Measurements from ENCODE around the gene VSTM2L.

Gene VSTM2L

GRCh38 chr20:37990571-37991151 lies 87.7 kb downstream of the VSTM2L start:
- TF ChIP-seq, protein P1, sequence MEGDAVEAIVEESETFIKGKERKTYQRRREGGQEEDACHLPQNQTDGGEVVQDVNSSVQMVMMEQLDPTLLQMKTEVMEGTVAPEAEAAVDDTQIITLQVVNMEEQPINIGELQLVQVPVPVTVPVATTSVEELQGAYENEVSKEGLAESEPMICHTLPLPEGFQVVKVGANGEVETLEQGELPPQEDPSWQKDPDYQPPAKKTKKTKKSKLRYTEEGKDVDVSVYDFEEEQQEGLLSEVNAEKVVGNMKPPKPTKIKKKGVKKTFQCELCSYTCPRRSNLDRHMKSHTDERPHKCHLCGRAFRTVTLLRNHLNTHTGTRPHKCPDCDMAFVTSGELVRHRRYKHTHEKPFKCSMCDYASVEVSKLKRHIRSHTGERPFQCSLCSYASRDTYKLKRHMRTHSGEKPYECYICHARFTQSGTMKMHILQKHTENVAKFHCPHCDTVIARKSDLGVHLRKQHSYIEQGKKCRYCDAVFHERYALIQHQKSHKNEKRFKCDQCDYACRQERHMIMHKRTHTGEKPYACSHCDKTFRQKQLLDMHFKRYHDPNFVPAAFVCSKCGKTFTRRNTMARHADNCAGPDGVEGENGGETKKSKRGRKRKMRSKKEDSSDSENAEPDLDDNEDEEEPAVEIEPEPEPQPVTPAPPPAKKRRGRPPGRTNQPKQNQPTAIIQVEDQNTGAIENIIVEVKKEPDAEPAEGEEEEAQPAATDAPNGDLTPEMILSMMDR (conservative IDR thresholded peaks at IDR 0.05; ENCODE audit: control insufficient read depth, insufficient read depth, low read depth, low read length): no peak
- DNase-seq (ENCODE audit: low read depth): peak; percentile 83
- no peak overlapping the region for H3K4me3 ChIP-seq (ENCODE audit: control insufficient read depth, low read depth, low read length)

DNA sequence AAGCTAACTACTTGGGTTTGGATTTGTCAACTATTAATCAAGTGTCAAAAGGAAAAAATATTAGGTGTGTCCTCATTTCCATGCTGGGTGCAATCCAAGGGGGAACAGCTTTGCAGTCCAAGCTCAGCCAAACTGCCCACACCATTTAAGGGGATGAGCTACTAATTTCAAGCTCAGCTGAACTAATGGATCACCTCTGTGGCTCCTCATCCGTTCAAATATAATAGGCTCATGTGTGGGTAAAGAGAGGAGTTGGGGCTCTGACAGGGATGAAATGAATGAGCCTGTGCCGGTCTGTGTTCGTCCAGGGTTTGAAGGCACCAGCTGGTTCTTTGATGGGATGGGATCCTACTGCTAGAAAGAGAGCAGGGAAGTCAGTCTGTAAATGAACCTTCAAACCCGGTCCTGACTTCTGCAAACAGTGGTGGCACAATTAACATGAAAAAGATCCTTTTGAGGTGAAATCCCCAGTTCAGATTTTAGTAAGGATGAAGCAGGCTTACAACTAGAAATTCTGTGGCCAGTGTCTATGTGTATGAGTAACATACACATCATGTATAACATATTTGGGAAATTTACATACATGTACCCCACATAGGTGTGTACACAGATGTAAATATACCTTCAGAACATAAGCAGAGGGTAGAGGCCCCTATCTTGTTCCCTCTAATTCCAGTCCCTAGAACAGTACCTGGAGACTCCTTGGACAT lies 88.4 kb downstream of the VSTM2L start:
- DNase-seq (ENCODE audit: low read depth): no peak
- H3K4me3 ChIP-seq (ENCODE audit: control insufficient read depth, low read depth, low read length): no peak overlapping the region
- TF ChIP-seq, protein P1 (conservative IDR thresholded peaks at IDR 0.05; ENCODE audit: control insufficient read depth, insufficient read depth, low read depth, low read length): no peak

- TF ChIP-seq, protein P1 (conservative IDR thresholded peaks at IDR 0.05; ENCODE audit: control insufficient read depth, insufficient read depth, low read depth, low read length): no peak
- no peak for DNase-seq (ENCODE audit: low read depth)
- H3K4me3 ChIP-seq (ENCODE audit: control insufficient read depth, low read depth, low read length): no peak overlapping the region
These were observed 89.0 kb downstream of the VSTM2L start for GRCh38 chr20:37991908-37992307.

- DNase-seq (ENCODE audit: low read depth): peak; percentile 86
- H3K4me3 ChIP-seq (ENCODE audit: control insufficient read depth, low read depth, low read length): no peak overlapping the region
- TF ChIP-seq, protein P1 (conservative IDR thresholded peaks at IDR 0.05; ENCODE audit: control insufficient read depth, insufficient read depth, low read depth, low read length): peak; percentile 43
These were observed 90.0 kb downstream of the VSTM2L start for GRCh38 chr20:37992802-37993409.

DNA sequence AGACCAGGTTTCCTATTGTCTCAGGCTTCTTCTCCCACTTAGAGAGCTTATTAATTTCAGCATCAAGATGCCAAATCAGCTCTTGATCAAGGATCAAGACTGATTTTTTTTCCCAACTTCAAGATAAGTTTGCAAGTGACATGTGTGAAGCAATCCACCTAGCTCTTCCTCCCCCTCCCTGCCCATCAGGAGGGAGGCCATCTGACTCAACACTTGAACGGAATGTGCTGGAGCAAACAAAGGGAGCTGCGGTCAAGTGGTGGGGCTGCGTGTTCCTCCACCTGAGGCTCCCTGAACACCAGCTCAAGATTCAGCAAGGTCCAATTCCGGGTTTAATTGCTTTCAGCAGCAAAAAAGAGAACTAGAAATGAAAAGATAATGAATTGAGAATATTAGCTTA lies 91.6 kb downstream of the VSTM2L start:
- TF ChIP-seq, protein P1 (conservative IDR thresholded peaks at IDR 0.05; ENCODE audit: control insufficient read depth, insufficient read depth, low read depth, low read length): no peak
- no peak overlapping the region for H3K4me3 ChIP-seq (ENCODE audit: control insufficient read depth, low read depth, low read length)
- DNase-seq (ENCODE audit: low read depth): peak; percentile 75

Measured in fibroblast of mammary gland (primary cell).